ENCODE data around the gene MYO1F. TPM values are rescaled to one million over a fixed set of nuclear protein-coding genes. Genes with fewer than 3 reads are reported as not detected.

MYO1F gene
- total RNA-seq, 1 donor from 2014 or later = 0.33 TPM

- H3K4me1 Mint-ChIP-seq = peaks cover 34% of the 10 kb centered on the region
- peaks cover 5% of the 10 kb centered on the region for H3K27me3 Mint-ChIP-seq (ENCODE audit: low read depth)
- TF ChIP-seq, protein P1, sequence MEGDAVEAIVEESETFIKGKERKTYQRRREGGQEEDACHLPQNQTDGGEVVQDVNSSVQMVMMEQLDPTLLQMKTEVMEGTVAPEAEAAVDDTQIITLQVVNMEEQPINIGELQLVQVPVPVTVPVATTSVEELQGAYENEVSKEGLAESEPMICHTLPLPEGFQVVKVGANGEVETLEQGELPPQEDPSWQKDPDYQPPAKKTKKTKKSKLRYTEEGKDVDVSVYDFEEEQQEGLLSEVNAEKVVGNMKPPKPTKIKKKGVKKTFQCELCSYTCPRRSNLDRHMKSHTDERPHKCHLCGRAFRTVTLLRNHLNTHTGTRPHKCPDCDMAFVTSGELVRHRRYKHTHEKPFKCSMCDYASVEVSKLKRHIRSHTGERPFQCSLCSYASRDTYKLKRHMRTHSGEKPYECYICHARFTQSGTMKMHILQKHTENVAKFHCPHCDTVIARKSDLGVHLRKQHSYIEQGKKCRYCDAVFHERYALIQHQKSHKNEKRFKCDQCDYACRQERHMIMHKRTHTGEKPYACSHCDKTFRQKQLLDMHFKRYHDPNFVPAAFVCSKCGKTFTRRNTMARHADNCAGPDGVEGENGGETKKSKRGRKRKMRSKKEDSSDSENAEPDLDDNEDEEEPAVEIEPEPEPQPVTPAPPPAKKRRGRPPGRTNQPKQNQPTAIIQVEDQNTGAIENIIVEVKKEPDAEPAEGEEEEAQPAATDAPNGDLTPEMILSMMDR (conservative IDR thresholded peaks at IDR 0.05) = no peak
- DNase-seq (ENCODE audit: low read depth, low spot score) = no peak
- peak overlapping the region; percentile 23 for H3K4me3 Mint-ChIP-seq
- H3K36me3 Mint-ChIP-seq (ENCODE audit: low read depth) = peaks cover 22% of the 10 kb centered on the region
- H3K27ac Mint-ChIP-seq (ENCODE audit: unreplicated experiment) = no peak overlapping the region
- no peaks in the 10 kb centered on the region for H3K9me3 Mint-ChIP-seq
Measured at GRCh38 chr19:8491574-8491973, 85.7 kb downstream of the MYO1F start.

- Mint-ChIP-seq H3K4me1 (peaks cover 39% of the 10 kb centered on the region), H3K36me3 (ENCODE audit: low read depth) (peaks cover 27% of the 10 kb centered on the region), H3K27ac (ENCODE audit: unreplicated experiment) (no peak overlapping the region), H3K9me3 (no peaks in the 10 kb centered on the region), H3K4me3 (peak overlapping the region; percentile 51), H3K27me3 (ENCODE audit: low read depth) (peaks cover 5% of the 10 kb centered on the region)
- DNase-seq (ENCODE audit: low read depth, low spot score) = no peak
- TF ChIP-seq, protein P1 (conservative IDR thresholded peaks at IDR 0.05) = no peak
Measured at GRCh38 chr19:8490873-8491272, 86.4 kb downstream of the MYO1F start.

- TF ChIP-seq, protein P1 (conservative IDR thresholded peaks at IDR 0.05) = no peak
- peaks cover 5% of the 10 kb centered on the region for H3K27me3 Mint-ChIP-seq (ENCODE audit: low read depth)
- no peak overlapping the region for H3K27ac Mint-ChIP-seq (ENCODE audit: unreplicated experiment)
Measured at GRCh38 chr19:8490395-8490760, 86.9 kb downstream of the MYO1F start.

DNA sequence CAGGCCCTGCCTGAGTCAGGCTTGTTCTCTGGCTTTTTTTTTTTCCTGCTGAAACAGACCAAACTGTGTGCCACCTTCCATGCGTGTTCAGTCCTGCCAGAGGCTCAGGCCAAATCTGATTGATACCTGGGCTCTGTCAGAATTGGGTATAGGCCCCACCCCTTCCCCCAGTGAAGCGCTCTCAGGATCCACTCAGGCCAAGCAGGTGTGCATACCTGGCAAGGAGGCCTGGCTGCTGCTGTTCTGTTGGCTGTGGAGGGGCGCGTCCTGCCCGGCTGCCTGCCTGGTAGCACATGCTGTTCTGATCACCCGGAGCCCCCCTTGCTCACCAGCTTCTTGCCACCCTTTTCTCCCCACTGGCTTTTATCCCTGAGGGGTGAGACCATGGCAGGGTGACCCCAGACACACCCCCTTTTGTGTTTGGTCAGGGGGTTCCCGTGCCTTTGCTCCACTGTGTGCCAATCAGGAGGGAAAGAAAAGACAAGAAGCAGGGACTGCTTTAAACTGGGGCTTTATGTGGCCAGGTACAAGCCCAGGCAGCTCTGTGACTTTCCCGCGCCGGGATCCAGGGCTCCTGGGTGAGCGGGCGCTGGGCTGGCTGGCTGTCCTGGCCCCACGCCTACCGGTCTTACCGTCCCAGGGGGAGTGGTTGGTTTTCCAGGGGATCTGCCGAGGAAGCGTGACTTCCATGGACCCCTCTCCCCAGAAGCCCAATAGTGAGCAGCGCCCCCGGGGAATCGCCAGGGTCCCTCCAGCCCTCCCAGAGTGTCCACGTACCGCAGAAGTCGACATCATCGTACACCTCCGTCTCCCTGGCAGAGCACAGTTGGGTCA, 87.5 kb downstream of the MYO1F start:
- Mint-ChIP-seq H3K4me3 (no peak overlapping the region), H3K27ac (ENCODE audit: unreplicated experiment) (no peak overlapping the region), H3K9me3 (no peaks in the 10 kb centered on the region), H3K36me3 (ENCODE audit: low read depth) (peaks cover 30% of the 10 kb centered on the region), H3K4me1 (peaks cover 39% of the 10 kb centered on the region), H3K27me3 (ENCODE audit: low read depth) (peaks cover 5% of the 10 kb centered on the region)
- DNase-seq (ENCODE audit: low read depth, low spot score) = no peak
- TF ChIP-seq, protein P1 (conservative IDR thresholded peaks at IDR 0.05) = no peak

More at GRCh38 chr19:8490395-8490760, 86.9 kb downstream of the MYO1F start:
- Mint-ChIP-seq H3K36me3 (ENCODE audit: low read depth) (peaks cover 27% of the 10 kb centered on the region), H3K4me1 (peaks cover 39% of the 10 kb centered on the region), H3K9me3 (no peaks in the 10 kb centered on the region), H3K4me3 (peak overlapping the region; percentile 51)
- DNase-seq (ENCODE audit: low read depth, low spot score) = no peak

GRCh38 chr19:8488365-8488764, 88.9 kb downstream of the MYO1F start:
- peak; percentile 21 for DNase-seq (ENCODE audit: low read depth, low spot score)
- peaks cover 5% of the 10 kb centered on the region for H3K27me3 Mint-ChIP-seq (ENCODE audit: low read depth)
- H3K4me3 Mint-ChIP-seq = peak overlapping the region; percentile 76
- peaks cover 39% of the 10 kb centered on the region for H3K4me1 Mint-ChIP-seq
- TF ChIP-seq, protein P1 (conservative IDR thresholded peaks at IDR 0.05) = no peak
- H3K9me3 Mint-ChIP-seq = no peaks in the 10 kb centered on the region
- H3K36me3 Mint-ChIP-seq (ENCODE audit: low read depth) = peaks cover 30% of the 10 kb centered on the region
- peak overlapping the region; percentile 95 for H3K27ac Mint-ChIP-seq (ENCODE audit: unreplicated experiment)
